ENCODE data around the gene CYTH4. TPM values are rescaled to one million over a fixed set of nuclear protein-coding genes. Genes with fewer than 3 reads are reported as not detected.
A peak's percentile ranks its signal among the peaks of the same experiment; 100 is the strongest.

The CYTH4 gene
- total and polyA plus RNA-seq, 2 of the 13 experiments (the other 11 are each of a cell fraction or from before 2014, with no cell fraction given): not detected

DNA sequence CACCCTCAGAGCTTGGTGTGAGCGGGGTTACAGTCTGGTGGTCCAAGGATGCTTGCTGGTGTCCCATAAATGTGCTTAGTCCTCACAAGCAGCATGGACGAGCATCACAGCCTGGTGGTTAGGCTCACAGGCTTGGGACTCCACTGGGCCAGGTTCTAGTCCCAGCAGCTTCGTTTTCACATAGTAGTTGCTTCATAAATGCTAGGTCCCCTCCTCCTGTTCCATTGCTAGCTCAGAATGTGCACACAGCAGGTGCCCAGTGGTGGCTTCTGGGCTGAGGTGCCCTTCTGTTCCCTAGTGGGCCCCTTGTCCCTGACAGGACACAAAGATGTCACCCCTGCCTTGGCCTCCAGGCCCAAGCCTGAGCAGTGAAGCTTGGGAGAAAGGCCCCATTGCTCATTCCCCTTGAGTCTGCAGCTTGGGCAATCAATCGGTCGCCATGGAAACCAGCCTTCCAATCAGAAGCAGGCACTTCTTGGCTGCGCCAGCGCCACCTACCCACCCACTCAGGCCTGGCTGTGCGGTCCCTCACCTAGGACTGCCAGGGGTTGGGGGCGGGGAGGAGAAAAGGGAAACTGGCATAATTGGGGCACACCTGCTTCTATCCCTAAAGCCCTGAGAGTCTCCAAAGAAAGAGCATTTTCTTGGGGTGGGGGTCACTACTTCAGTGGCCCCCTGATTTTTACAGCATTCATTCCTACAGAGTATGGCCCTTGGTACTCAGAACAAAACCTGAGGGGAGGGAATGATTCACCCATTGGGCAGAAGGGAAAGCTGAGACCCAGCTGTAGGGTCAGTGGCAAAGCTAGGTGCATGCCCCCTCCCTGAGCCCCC lies 48.1 kb downstream of the CYTH4 start:
- Histone ChIP-seq H4K20me1 (ENCODE audit: insufficient read depth, low read length) (no peaks in the 10 kb centered on the region), H3K79me2 (ENCODE audit: insufficient read depth, low read length) (no peaks in the 10 kb centered on the region), H3K4me1 (ENCODE audit: insufficient read depth, low read length) (peaks cover 15% of the 10 kb centered on the region; the same call in 1 of the 2 replicates), H3K27ac (ENCODE audit: extremely low read length, insufficient read depth, low read length) (no peak overlapping the region), H3K27me3 (ENCODE audit: control insufficient read depth in 1 of 2, insufficient read depth in 2 of 2, low read length in 2 of 2) (peaks cover 1 to 3% of the 10 kb centered on the region in 2 experiments; a peak in 2 of 5 replicates), H3K4me3 (replicated peaks in 1 of 3; ENCODE audit: insufficient read depth in 1 of 3, low read depth in 2 of 3, low read length in 3 of 3) (no peak overlapping the region), H3K9ac (ENCODE audit: insufficient read depth, low read depth, low read length) (no peak overlapping the region), H3K36me3 (replicated peaks in 1 of 2; ENCODE audit: control insufficient read depth in 1 of 2, insufficient read depth in 2 of 2, low read length in 2 of 2) (no peaks in the 10 kb centered on the region), H3K9me3 (ENCODE audit: low read length) (no peaks in the 10 kb centered on the region), H2AFZ (ENCODE audit: low read length) (no peak overlapping the region), H3K4me2 (ENCODE audit: low read depth, low read length) (no peak overlapping the region)
- DNase-seq (ENCODE audit: low spot score): peak; percentile 88
- intact Hi-C loops (cut with micrococcal nuclease; ENCODE audit: unreplicated experiment) (no loop called here), in situ Hi-C loops (cut with HindIII; ENCODE audit: extremely low pct_ligation_motif_present, low pct_unique_long_range_greater_than_20kb) (no loop called here)
- CTCF ChIA-PET (ENCODE audit: low intra/inter-chr PET ratio, low total read pairs): interaction anchor here (1.7 kb wide), 1 partner anchor 14 kb away, joined by 6 read pairs; no protein-coding TSS in a partner anchor
- 0 out of 2 replicates have a peak, but pooled peaks have one; percentile 17 for TF ChIP-seq ZFY (CRISPR knock-in tag; IDR thresholded peaks at IDR 0.05)
- TF ChIP-seq RFX3 (CRISPR knock-in tag; IDR thresholded peaks at IDR 0.05): peak; percentile 86
- 0 out of 2 replicates have a peak, but pooled peaks have one; percentile 58 for TF ChIP-seq PCBP1 (IDR thresholded peaks at IDR 0.05; ENCODE audit: borderline replicate concordance, low read depth, low read length)
- no peak for TF ChIP-seq HCFC1 (IDR thresholded peaks at IDR 0.05; ENCODE audit: low read depth, low read length)
- TF ChIP-seq, protein P1, sequence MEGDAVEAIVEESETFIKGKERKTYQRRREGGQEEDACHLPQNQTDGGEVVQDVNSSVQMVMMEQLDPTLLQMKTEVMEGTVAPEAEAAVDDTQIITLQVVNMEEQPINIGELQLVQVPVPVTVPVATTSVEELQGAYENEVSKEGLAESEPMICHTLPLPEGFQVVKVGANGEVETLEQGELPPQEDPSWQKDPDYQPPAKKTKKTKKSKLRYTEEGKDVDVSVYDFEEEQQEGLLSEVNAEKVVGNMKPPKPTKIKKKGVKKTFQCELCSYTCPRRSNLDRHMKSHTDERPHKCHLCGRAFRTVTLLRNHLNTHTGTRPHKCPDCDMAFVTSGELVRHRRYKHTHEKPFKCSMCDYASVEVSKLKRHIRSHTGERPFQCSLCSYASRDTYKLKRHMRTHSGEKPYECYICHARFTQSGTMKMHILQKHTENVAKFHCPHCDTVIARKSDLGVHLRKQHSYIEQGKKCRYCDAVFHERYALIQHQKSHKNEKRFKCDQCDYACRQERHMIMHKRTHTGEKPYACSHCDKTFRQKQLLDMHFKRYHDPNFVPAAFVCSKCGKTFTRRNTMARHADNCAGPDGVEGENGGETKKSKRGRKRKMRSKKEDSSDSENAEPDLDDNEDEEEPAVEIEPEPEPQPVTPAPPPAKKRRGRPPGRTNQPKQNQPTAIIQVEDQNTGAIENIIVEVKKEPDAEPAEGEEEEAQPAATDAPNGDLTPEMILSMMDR (CRISPR knock-in tag; IDR thresholded peaks at IDR 0.05): peak; percentile 70
- TF ChIP-seq CEBPB (IDR thresholded peaks at IDR 0.05; ENCODE audit: borderline replicate concordance, low read depth, low read length): peak; percentile 91
- TF ChIP-seq NFKB2 (CRISPR knock-in tag; IDR thresholded peaks at IDR 0.05; ENCODE audit: borderline replicate concordance): 0 out of 2 replicates have a peak, but pooled peaks have one; percentile 19
- TF ChIP-seq XBP1 (CRISPR knock-in tag; IDR thresholded peaks at IDR 0.05): no peak
- TF ChIP-seq NFYC (CRISPR knock-in tag; IDR thresholded peaks at IDR 0.05): peak; percentile 82
- TF ChIP-seq PHF5A (CRISPR knock-in tag; IDR thresholded peaks at IDR 0.05; ENCODE audit: low read depth, unreplicated experiment): no peak
- TF ChIP-seq ZNF547 (CRISPR knock-in tag; IDR thresholded peaks at IDR 0.05): no peak
- TF ChIP-seq ZNF558 (CRISPR knock-in tag; IDR thresholded peaks at IDR 0.05; ENCODE audit: borderline replicate concordance): no peak
- peak; percentile 85 for TF ChIP-seq NFYB (CRISPR knock-in tag; IDR thresholded peaks at IDR 0.05)
- TF ChIP-seq, protein P2, sequence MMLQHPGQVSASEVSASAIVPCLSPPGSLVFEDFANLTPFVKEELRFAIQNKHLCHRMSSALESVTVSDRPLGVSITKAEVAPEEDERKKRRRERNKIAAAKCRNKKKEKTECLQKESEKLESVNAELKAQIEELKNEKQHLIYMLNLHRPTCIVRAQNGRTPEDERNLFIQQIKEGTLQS (CRISPR knock-in tag; IDR thresholded peaks at IDR 0.05): no peak
- TF ChIP-seq ZSCAN21 (CRISPR knock-in tag; IDR thresholded peaks at IDR 0.05; ENCODE audit: borderline replicate concordance): no peak
- TF ChIP-seq, protein P3, sequence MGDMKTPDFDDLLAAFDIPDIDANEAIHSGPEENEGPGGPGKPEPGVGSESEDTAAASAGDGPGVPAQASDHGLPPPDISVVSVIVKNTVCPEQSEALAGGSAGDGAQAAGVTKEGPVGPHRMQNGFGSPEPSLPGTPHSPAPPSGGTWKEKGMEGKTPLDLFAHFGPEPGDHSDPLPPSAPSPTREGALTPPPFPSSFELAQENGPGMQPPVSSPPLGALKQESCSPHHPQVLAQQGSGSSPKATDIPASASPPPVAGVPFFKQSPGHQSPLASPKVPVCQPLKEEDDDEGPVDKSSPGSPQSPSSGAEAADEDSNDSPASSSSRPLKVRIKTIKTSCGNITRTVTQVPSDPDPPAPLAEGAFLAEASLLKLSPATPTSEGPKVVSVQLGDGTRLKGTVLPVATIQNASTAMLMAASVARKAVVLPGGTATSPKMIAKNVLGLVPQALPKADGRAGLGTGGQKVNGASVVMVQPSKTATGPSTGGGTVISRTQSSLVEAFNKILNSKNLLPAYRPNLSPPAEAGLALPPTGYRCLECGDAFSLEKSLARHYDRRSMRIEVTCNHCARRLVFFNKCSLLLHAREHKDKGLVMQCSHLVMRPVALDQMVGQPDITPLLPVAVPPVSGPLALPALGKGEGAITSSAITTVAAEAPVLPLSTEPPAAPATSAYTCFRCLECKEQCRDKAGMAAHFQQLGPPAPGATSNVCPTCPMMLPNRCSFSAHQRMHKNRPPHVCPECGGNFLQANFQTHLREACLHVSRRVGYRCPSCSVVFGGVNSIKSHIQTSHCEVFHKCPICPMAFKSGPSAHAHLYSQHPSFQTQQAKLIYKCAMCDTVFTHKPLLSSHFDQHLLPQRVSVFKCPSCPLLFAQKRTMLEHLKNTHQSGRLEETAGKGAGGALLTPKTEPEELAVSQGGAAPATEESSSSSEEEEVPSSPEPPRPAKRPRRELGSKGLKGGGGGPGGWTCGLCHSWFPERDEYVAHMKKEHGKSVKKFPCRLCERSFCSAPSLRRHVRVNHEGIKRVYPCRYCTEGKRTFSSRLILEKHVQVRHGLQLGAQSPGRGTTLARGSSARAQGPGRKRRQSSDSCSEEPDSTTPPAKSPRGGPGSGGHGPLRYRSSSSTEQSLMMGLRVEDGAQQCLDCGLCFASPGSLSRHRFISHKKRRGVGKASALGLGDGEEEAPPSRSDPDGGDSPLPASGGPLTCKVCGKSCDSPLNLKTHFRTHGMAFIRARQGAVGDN (CRISPR knock-in tag; IDR thresholded peaks at IDR 0.05): peak; percentile 32; the same call in 1 of the 2 replicates
- TF ChIP-seq RFX1 (IDR thresholded peaks at IDR 0.05): peak; percentile 81
- peak; percentile 82 for TF ChIP-seq CEBPG (CRISPR knock-in tag; IDR thresholded peaks at IDR 0.05)
- TF ChIP-seq SALL1 (CRISPR knock-in tag; IDR thresholded peaks at IDR 0.05): 0 out of 2 replicates have a peak, but pooled peaks have one; percentile 11
- POLR2A ChIA-PET: no interaction called here
- ATAC-seq: peak; percentile 95
- FAIRE-seq: peak; percentile 67
- BruUV-seq (replicated peaks): no TSS peak
- WGBS (ENCODE audit: low lambda C conversion rate): 14% methylated on average over 9 of the region's 9 CpGs
